ENCODE results near the gene METTL21C. TPM values are rescaled to one million over a fixed set of nuclear protein-coding genes. Genes with fewer than 3 reads are reported as not detected.
A peak's percentile ranks its signal among the peaks of the same experiment; 100 is the strongest.

The METTL21C gene
- polyA plus RNA-seq, 1 donor = 0.06 TPM

GRCh38 chr13:102667911-102668310 lies 26.9 kb downstream of the METTL21C start:
- H3K36me3 ChIP-seq (ENCODE audit: control insufficient read depth, insufficient read depth, low read length) = peaks cover 57% of the 10 kb centered on the region
- 83% methylated on average over 1 of the region's 4 CpGs for WGBS (ENCODE audit: insufficient coverage, low lambda C conversion rate)

GRCh38 chr13:102667023-102667422 lies 27.8 kb downstream of the METTL21C start:
- Histone ChIP-seq H3K9me3 (ENCODE audit: control insufficient read depth, low read depth, low read length) (peaks cover 9% of the 10 kb centered on the region), H3K4me1 (ENCODE audit: control insufficient read depth, insufficient read depth, low read length) (no peaks in the 10 kb centered on the region), H3K27me3 (ENCODE audit: control insufficient read depth, insufficient read depth, low read length) (no peaks in the 10 kb centered on the region), H3K4me3 (ENCODE audit: low read length) (no peak overlapping the region), H3K27ac (ENCODE audit: low read length) (no peak overlapping the region), H3K36me3 (ENCODE audit: control insufficient read depth, insufficient read depth, low read length) (peaks cover 53% of the 10 kb centered on the region)
- no peak for DNase-seq

More at GRCh38 chr13:102667911-102668310, 26.9 kb downstream of the METTL21C start:
- Histone ChIP-seq H3K9me3 (ENCODE audit: control insufficient read depth, low read depth, low read length) (peaks cover 9% of the 10 kb centered on the region), H3K4me3 (ENCODE audit: low read length) (no peak overlapping the region), H3K27me3 (ENCODE audit: control insufficient read depth, insufficient read depth, low read length) (no peaks in the 10 kb centered on the region), H3K4me1 (ENCODE audit: control insufficient read depth, insufficient read depth, low read length) (no peaks in the 10 kb centered on the region), H3K27ac (ENCODE audit: low read length) (no peak overlapping the region)
- no peak for DNase-seq

- Histone ChIP-seq H3K27ac (ENCODE audit: low read length) (no peak overlapping the region), H3K36me3 (ENCODE audit: control insufficient read depth, insufficient read depth, low read length) (peaks cover 36% of the 10 kb centered on the region)
Measured at GRCh38 chr13:102659168-102659713, 35.6 kb downstream of the METTL21C start.

GRCh38 chr13:102658660-102659059 lies 36.2 kb downstream of the METTL21C start:
- WGBS (ENCODE audit: insufficient coverage, low lambda C conversion rate) = no CpG with 5 or more reads among the region's 3 CpGs
- Histone ChIP-seq H3K4me3 (ENCODE audit: low read length) (no peak overlapping the region), H3K27ac (ENCODE audit: low read length) (no peak overlapping the region), H3K4me1 (ENCODE audit: control insufficient read depth, insufficient read depth, low read length) (no peaks in the 10 kb centered on the region), H3K36me3 (ENCODE audit: control insufficient read depth, insufficient read depth, low read length) (peaks cover 33% of the 10 kb centered on the region), H3K9me3 (ENCODE audit: control insufficient read depth, low read depth, low read length) (peaks cover 5% of the 10 kb centered on the region), H3K27me3 (ENCODE audit: control insufficient read depth, insufficient read depth, low read length) (no peaks in the 10 kb centered on the region)
- DNase-seq = no peak

More at GRCh38 chr13:102659168-102659713, 35.6 kb downstream of the METTL21C start:
- no peak for DNase-seq
- no peaks in the 10 kb centered on the region for H3K27me3 ChIP-seq (ENCODE audit: control insufficient read depth, insufficient read depth, low read length)
- H3K4me1 ChIP-seq (ENCODE audit: control insufficient read depth, insufficient read depth, low read length) = no peaks in the 10 kb centered on the region
- peaks cover 5% of the 10 kb centered on the region for H3K9me3 ChIP-seq (ENCODE audit: control insufficient read depth, low read depth, low read length)
- H3K4me3 ChIP-seq (ENCODE audit: low read length) = no peak overlapping the region

- 90% methylated on average over 3 of the region's 6 CpGs for WGBS (ENCODE audit: insufficient coverage, low lambda C conversion rate)
- H3K27me3 ChIP-seq (ENCODE audit: control insufficient read depth, insufficient read depth, low read length) = no peaks in the 10 kb centered on the region
- no peaks in the 10 kb centered on the region for H3K4me1 ChIP-seq (ENCODE audit: control insufficient read depth, insufficient read depth, low read length)
- no peak overlapping the region for H3K27ac ChIP-seq (ENCODE audit: low read length)
- no peak overlapping the region for H3K4me3 ChIP-seq (ENCODE audit: low read length)
- no peak for DNase-seq
- peaks cover 5% of the 10 kb centered on the region for H3K9me3 ChIP-seq (ENCODE audit: control insufficient read depth, low read depth, low read length)
- peaks cover 37% of the 10 kb centered on the region for H3K36me3 ChIP-seq (ENCODE audit: control insufficient read depth, insufficient read depth, low read length)
Measured at GRCh38 chr13:102657630-102658029, 37.2 kb downstream of the METTL21C start.

- Histone ChIP-seq H3K27me3 (ENCODE audit: control insufficient read depth, insufficient read depth, low read length) (no peaks in the 10 kb centered on the region), H3K9me3 (ENCODE audit: control insufficient read depth, low read depth, low read length) (peaks cover 5% of the 10 kb centered on the region), H3K36me3 (ENCODE audit: control insufficient read depth, insufficient read depth, low read length) (peaks cover 37% of the 10 kb centered on the region), H3K4me1 (ENCODE audit: control insufficient read depth, insufficient read depth, low read length) (peaks cover 3% of the 10 kb centered on the region), H3K4me3 (ENCODE audit: low read length) (no peak overlapping the region), H3K27ac (ENCODE audit: low read length) (no peak overlapping the region)
- no peak for DNase-seq
- no CpG with 5 or more reads among the region's 2 CpGs for WGBS (ENCODE audit: insufficient coverage, low lambda C conversion rate)
Measured at GRCh38 chr13:102654756-102655155, 40.1 kb downstream of the METTL21C start.

- H3K27ac ChIP-seq (ENCODE audit: low read length) = no peak overlapping the region
- H3K36me3 ChIP-seq (ENCODE audit: control insufficient read depth, insufficient read depth, low read length) = peaks cover 41% of the 10 kb centered on the region
- H3K9me3 ChIP-seq (ENCODE audit: control insufficient read depth, low read depth, low read length) = no peaks in the 10 kb centered on the region
Measured at GRCh38 chr13:102651892-102652291, 43.0 kb downstream of the METTL21C start.

GRCh38 chr13:102651392-102651791 lies 43.5 kb downstream of the METTL21C start:
- Histone ChIP-seq H3K4me1 (ENCODE audit: control insufficient read depth, insufficient read depth, low read length) (peaks cover 3% of the 10 kb centered on the region), H3K36me3 (ENCODE audit: control insufficient read depth, insufficient read depth, low read length) (peaks cover 43% of the 10 kb centered on the region), H3K9me3 (ENCODE audit: control insufficient read depth, low read depth, low read length) (no peaks in the 10 kb centered on the region), H3K27ac (ENCODE audit: low read length) (no peak overlapping the region), H3K4me3 (ENCODE audit: low read length) (no peak overlapping the region), H3K27me3 (ENCODE audit: control insufficient read depth, insufficient read depth, low read length) (no peaks in the 10 kb centered on the region)
- peak in 1 of 2 donors; percentile 24 for DNase-seq

More at GRCh38 chr13:102651892-102652291, 43.0 kb downstream of the METTL21C start:
- no peak for DNase-seq
- Histone ChIP-seq H3K4me3 (ENCODE audit: low read length) (no peak overlapping the region), H3K27me3 (ENCODE audit: control insufficient read depth, insufficient read depth, low read length) (no peaks in the 10 kb centered on the region), H3K4me1 (ENCODE audit: control insufficient read depth, insufficient read depth, low read length) (peaks cover 3% of the 10 kb centered on the region)
- WGBS (ENCODE audit: insufficient coverage, low lambda C conversion rate) = no CpG with 5 or more reads among the region's 5 CpGs

- Histone ChIP-seq H3K4me1 (ENCODE audit: control insufficient read depth, insufficient read depth, low read length) (peaks cover 3% of the 10 kb centered on the region), H3K27me3 (ENCODE audit: control insufficient read depth, insufficient read depth, low read length) (no peaks in the 10 kb centered on the region), H3K9me3 (ENCODE audit: control insufficient read depth, low read depth, low read length) (no peaks in the 10 kb centered on the region), H3K36me3 (ENCODE audit: control insufficient read depth, insufficient read depth, low read length) (peaks cover 42% of the 10 kb centered on the region), H3K27ac (ENCODE audit: low read length) (no peak overlapping the region), H3K4me3 (ENCODE audit: low read length) (no peak overlapping the region)
- whole genome bisulfite sequencing (ENCODE audit: insufficient coverage, low lambda C conversion rate) = 100% methylated on average over 2 of the region's 3 CpGs
- no peak for DNase-seq
Measured at GRCh38 chr13:102650444-102650843, 44.4 kb downstream of the METTL21C start.

- no peak for DNase-seq
- no CpG with 5 or more reads among the region's 3 CpGs for WGBS (ENCODE audit: insufficient coverage, low lambda C conversion rate)
- peaks cover 3% of the 10 kb centered on the region for H3K4me1 ChIP-seq (ENCODE audit: control insufficient read depth, insufficient read depth, low read length)
- H3K9me3 ChIP-seq (ENCODE audit: control insufficient read depth, low read depth, low read length) = no peaks in the 10 kb centered on the region
- H3K27ac ChIP-seq (ENCODE audit: low read length) = no peak overlapping the region
- H3K4me3 ChIP-seq (ENCODE audit: low read length) = no peak overlapping the region
- peaks cover 48% of the 10 kb centered on the region for H3K36me3 ChIP-seq (ENCODE audit: control insufficient read depth, insufficient read depth, low read length)
- H3K27me3 ChIP-seq (ENCODE audit: control insufficient read depth, insufficient read depth, low read length) = no peaks in the 10 kb centered on the region
Measured at GRCh38 chr13:102648046-102648445, 46.8 kb downstream of the METTL21C start.

- no peaks in the 10 kb centered on the region for H3K9me3 ChIP-seq (ENCODE audit: control insufficient read depth, low read depth, low read length)
- no peaks in the 10 kb centered on the region for H3K4me1 ChIP-seq (ENCODE audit: control insufficient read depth, insufficient read depth, low read length)
- H3K4me3 ChIP-seq (ENCODE audit: low read length) = no peak overlapping the region
- no peak for DNase-seq
- no peaks in the 10 kb centered on the region for H3K27me3 ChIP-seq (ENCODE audit: control insufficient read depth, insufficient read depth, low read length)
- H3K36me3 ChIP-seq (ENCODE audit: control insufficient read depth, insufficient read depth, low read length) = peaks cover 61% of the 10 kb centered on the region
- no CpG with 5 or more reads among the region's 1 CpG for WGBS (ENCODE audit: insufficient coverage, low lambda C conversion rate)
- H3K27ac ChIP-seq (ENCODE audit: low read length) = no peak overlapping the region
Measured at GRCh38 chr13:102645701-102646100, 49.1 kb downstream of the METTL21C start.

All from large intestine (tissue), 3 donors.